ENCODE data around the gene GIMAP8.

Gene GIMAP8

GRCh38 chr7:150466477-150466876 lies 16.0 kb downstream of the GIMAP8 start:
- TF ChIP-seq CTCF (IDR thresholded peaks at IDR 0.05): no peak
- no peak for DNase-seq (ENCODE audit: low spot score)
- Histone ChIP-seq H3K4me3 (peak overlapping the region; percentile 48), H3K27ac (peak overlapping the region in 1 of 2 donors; percentile 22)

GRCh38 chr7:150468241-150468640 lies 17.8 kb downstream of the GIMAP8 start:
- DNase-seq (ENCODE audit: low spot score): no peak
- peak overlapping the region in 1 of 2 donors; percentile 2 for H3K27ac ChIP-seq
- no peak for TF ChIP-seq CTCF (IDR thresholded peaks at IDR 0.05)
- H3K4me3 ChIP-seq: peak overlapping the region; percentile 50

GRCh38 chr7:150471886-150472285 lies 21.5 kb downstream of the GIMAP8 start:
- Histone ChIP-seq H3K4me3 (no peak overlapping the region), H3K27ac (no peak overlapping the region)
- no peak for DNase-seq (ENCODE audit: low spot score)
- TF ChIP-seq CTCF (IDR thresholded peaks at IDR 0.05): no peak

GRCh38 chr7:150473902-150474301 lies 23.5 kb downstream of the GIMAP8 start:
- Histone ChIP-seq H3K4me3 (no peak overlapping the region), H3K27ac (no peak overlapping the region)
- TF ChIP-seq CTCF (IDR thresholded peaks at IDR 0.05): no peak
- no peak for DNase-seq (ENCODE audit: low spot score)

GRCh38 chr7:150476285-150476684 lies 25.9 kb downstream of the GIMAP8 start:
- H3K27ac ChIP-seq: no peak overlapping the region
- H3K4me3 ChIP-seq: no peak overlapping the region
- DNase-seq (ENCODE audit: low spot score): no peak
- TF ChIP-seq CTCF (IDR thresholded peaks at IDR 0.05): no peak

GRCh38 chr7:150476819-150477631 lies 26.6 kb downstream of the GIMAP8 start:
- no peak for TF ChIP-seq CTCF (IDR thresholded peaks at IDR 0.05)
- no peak overlapping the region for H3K4me3 ChIP-seq
- no peak overlapping the region for H3K27ac ChIP-seq
- no peak for DNase-seq (ENCODE audit: low spot score)

Measured in coronary artery (tissue), 2 donors.